HepG2 (cell line): ENCODE measurements around the gene NT5C. TPM values are rescaled to one million over a fixed set of nuclear protein-coding genes. Genes with fewer than 3 reads are reported as not detected.
A peak's percentile ranks its signal among the peaks of the same experiment; 100 is the strongest.

Experiments
- CEBPG ChIP-seq: IDR thresholded peaks from 2 replicates; pipeline ENCODE4 v1.6.1; 2016
- NFE2 ChIP-seq: sonication (generic); formaldehyde crosslinking; IDR thresholded peaks from 2 replicates; pipeline ENCODE4 v1.4.0; 2020; ENCODE audit warnings: missing genetic modification reagents
- PPARG ChIP-seq: conservative IDR thresholded peaks from 2 replicates; pipeline ENCODE4 v1.6.1; 2016; ENCODE audit warnings: missing biosample characterization, missing genetic modification reagents
- RXRA ChIP-seq: sonication (generic); formaldehyde crosslinking; IDR thresholded peaks from 2 replicates; pipeline ENCODE4 v1.5.1; 2020; ENCODE audit warnings: missing genetic modification reagents
- SMAD1 ChIP-seq: sonication (generic); formaldehyde crosslinking; IDR thresholded peaks from 2 replicates; pipeline ENCODE4 v1.4.0; 2020; ENCODE audit warnings: missing genetic modification reagents, low read depth, mild to moderate bottlenecking, borderline replicate concordance
- SP5 ChIP-seq: IDR thresholded peaks from 2 replicates; pipeline ENCODE4 v1.6.1; 2016; ENCODE audit warnings: low read depth, borderline replicate concordance
- TAF1 ChIP-seq: sonication (generic); formaldehyde crosslinking; IDR thresholded peaks from 2 replicates; pipeline ENCODE4 v1.4.0; 2020; ENCODE audit warnings: missing genetic modification reagents
- polyA plus RNA-seq, 8 experiments: library from polyadenylated mRNA; depleted of rRNA in 3 of 8; stranded (reverse) in 7 of 8; unstranded in 1 of 8; fragments of >200 nt; fragmentation: Illumina TruSeq in 4 of 8; extraction: Trizol in 4 of 8; gene quantifications; 2 replicates each; pipeline versions ENCODE4 v1.2.1 to v1.2.3, GENCODE V29; 2011 to 2016; ENCODE audit warnings: low read depth in 4 of 8, missing spikeins in 1 of 8, mixed read lengths in 1 of 8; ENCODE audit not compliant: insufficient read depth in 1 of 8
- total RNA-seq, 5 experiments: library from RNA; depleted of rRNA; stranded (reverse); fragments of >200 nt; fragmentation: Illumina TruSeq; extraction: Trizol; gene quantifications; 2 replicates each; pipeline ENCODE4 v1.2.3, GENCODE V29; 2016; ENCODE audit warnings: low read depth in 1 of 5
- TF ChIP-seq, protein P1 (sequence below): sonication (generic); formaldehyde crosslinking; IDR thresholded peaks from 2 replicates; pipeline ENCODE4 v1.4.0; 2020; ENCODE audit warnings: missing genetic modification reagents
- TF ChIP-seq, protein P2 (sequence below): sonication (generic); formaldehyde crosslinking; IDR thresholded peaks from 2 replicates; pipeline ENCODE4 v1.4.0; 2020; ENCODE audit warnings: missing genetic modification reagents
- TF ChIP-seq, protein P3 (sequence below): sonication (generic); formaldehyde crosslinking; IDR thresholded peaks from 2 replicates; pipeline ENCODE4 v1.4.0; 2020; ENCODE audit warnings: missing genetic modification reagents, borderline replicate concordance
- TF ChIP-seq, protein P4 (sequence below): sonication (generic); formaldehyde crosslinking; IDR thresholded peaks from 2 replicates; pipeline ENCODE4 v1.5.0; 2020; ENCODE audit warnings: missing genetic modification reagents, mild to moderate bottlenecking, borderline replicate concordance
- TF ChIP-seq, protein P5 (sequence below): sonication (generic); formaldehyde crosslinking; IDR thresholded peaks from 2 replicates; pipeline ENCODE4 v1.4.0; 2020; ENCODE audit warnings: mild to moderate bottlenecking, missing genetic modification reagents

Gene NT5C
- total and polyA plus RNA-seq, 2 of the 13 experiments (the other 11 are each of a cell fraction or from before 2014, with no cell fraction given), result 42.8 to 48.6 TPM

DNA sequence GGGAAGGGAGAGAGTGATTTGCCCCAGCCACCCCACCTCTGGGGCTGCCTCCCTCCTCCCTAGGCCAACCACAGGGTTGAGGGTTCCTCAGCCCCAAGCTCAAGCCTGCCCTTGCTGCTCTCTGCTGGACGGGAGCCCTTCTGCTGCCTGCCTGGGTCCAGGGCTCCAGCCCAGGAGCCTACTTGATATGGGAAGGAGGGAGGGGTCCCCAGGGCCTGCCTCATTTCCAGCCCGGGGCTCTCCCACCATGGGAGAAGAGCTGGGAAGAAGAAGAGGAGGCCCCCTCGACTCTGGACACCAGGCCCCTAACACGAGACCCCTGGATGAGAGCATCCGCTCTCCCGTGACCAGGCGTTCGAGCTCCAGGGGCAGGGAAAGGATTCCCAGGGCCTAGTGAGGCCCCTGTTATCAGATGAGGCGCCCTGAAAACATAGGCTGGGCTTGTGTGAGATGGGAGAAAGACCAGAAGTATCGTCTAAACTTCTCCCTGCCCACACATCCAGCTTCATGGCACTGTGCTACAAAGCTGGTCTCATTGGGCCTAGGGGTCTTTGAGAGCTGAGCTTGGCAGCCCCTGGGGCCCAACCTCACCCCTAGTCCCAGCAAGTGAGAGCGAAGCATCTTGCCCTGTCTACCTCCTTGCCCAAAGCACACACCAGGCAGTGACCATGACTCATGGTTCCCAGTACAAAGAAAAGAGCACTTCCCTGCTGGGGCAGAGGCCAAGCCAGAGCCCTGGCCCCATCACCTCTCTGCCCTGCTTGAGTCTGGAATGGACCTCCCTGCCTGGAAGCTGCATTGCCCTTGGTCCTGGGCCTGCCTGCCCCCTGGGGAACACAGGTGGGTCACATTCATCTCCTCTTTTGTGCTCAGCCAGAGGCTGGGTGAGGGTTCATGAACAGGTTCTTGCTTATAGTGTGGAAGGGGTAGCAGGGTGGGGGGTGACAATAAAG is 42.8 kb downstream of the NT5C start (continued):
- TF ChIP-seq, protein P1, sequence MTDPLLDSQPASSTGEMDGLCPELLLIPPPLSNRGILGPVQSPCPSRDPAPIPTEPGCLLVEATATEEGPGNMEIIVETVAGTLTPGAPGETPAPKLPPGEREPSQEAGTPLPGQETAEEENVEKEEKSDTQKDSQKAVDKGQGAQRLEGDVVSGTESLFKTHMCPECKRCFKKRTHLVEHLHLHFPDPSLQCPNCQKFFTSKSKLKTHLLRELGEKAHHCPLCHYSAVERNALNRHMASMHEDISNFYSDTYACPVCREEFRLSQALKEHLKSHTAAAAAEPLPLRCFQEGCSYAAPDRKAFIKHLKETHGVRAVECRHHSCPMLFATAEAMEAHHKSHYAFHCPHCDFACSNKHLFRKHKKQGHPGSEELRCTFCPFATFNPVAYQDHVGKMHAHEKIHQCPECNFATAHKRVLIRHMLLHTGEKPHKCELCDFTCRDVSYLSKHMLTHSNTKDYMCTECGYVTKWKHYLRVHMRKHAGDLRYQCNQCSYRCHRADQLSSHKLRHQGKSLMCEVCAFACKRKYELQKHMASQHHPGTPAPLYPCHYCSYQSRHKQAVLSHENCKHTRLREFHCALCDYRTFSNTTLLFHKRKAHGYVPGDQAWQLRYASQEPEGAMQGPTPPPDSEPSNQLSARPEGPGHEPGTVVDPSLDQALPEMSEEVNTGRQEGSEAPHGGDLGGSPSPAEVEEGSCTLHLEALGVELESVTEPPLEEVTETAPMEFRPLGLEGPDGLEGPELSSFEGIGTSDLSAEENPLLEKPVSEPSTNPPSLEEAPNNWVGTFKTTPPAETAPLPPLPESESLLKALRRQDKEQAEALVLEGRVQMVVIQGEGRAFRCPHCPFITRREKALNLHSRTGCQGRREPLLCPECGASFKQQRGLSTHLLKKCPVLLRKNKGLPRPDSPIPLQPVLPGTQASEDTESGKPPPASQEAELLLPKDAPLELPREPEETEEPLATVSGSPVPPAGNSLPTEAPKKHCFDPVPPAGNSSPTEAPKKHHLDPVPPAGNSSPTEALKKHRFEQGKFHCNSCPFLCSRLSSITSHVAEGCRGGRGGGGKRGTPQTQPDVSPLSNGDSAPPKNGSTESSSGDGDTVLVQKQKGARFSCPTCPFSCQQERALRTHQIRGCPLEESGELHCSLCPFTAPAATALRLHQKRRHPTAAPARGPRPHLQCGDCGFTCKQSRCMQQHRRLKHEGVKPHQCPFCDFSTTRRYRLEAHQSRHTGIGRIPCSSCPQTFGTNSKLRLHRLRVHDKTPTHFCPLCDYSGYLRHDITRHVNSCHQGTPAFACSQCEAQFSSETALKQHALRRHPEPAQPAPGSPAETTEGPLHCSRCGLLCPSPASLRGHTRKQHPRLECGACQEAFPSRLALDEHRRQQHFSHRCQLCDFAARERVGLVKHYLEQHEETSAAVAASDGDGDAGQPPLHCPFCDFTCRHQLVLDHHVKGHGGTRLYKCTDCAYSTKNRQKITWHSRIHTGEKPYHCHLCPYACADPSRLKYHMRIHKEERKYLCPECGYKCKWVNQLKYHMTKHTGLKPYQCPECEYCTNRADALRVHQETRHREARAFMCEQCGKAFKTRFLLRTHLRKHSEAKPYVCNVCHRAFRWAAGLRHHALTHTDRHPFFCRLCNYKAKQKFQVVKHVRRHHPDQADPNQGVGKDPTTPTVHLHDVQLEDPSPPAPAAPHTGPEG (CRISPR knock-in tag), result no peak
- TF ChIP-seq SP5 (CRISPR knock-in tag), result no peak
- 0 out of 2 replicates have a peak, but pooled peaks have one; percentile 12 for TF ChIP-seq CEBPG (CRISPR knock-in tag)
- TF ChIP-seq PPARG (CRISPR knock-in tag), result peak; percentile 72
- TF ChIP-seq, protein P2, sequence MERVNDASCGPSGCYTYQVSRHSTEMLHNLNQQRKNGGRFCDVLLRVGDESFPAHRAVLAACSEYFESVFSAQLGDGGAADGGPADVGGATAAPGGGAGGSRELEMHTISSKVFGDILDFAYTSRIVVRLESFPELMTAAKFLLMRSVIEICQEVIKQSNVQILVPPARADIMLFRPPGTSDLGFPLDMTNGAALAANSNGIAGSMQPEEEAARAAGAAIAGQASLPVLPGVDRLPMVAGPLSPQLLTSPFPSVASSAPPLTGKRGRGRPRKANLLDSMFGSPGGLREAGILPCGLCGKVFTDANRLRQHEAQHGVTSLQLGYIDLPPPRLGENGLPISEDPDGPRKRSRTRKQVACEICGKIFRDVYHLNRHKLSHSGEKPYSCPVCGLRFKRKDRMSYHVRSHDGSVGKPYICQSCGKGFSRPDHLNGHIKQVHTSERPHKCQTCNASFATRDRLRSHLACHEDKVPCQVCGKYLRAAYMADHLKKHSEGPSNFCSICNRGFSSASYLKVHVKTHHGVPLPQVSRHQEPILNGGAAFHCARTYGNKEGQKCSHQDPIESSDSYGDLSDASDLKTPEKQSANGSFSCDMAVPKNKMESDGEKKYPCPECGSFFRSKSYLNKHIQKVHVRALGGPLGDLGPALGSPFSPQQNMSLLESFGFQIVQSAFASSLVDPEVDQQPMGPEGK (CRISPR knock-in tag), result peak; percentile 35; the same call in 1 of the 2 replicates
- TF ChIP-seq RXRA, result peak; percentile 63
- TF ChIP-seq SMAD1 (CRISPR knock-in tag), result peak; percentile 57; the same call in 1 of the 2 replicates
- TF ChIP-seq, protein P3, sequence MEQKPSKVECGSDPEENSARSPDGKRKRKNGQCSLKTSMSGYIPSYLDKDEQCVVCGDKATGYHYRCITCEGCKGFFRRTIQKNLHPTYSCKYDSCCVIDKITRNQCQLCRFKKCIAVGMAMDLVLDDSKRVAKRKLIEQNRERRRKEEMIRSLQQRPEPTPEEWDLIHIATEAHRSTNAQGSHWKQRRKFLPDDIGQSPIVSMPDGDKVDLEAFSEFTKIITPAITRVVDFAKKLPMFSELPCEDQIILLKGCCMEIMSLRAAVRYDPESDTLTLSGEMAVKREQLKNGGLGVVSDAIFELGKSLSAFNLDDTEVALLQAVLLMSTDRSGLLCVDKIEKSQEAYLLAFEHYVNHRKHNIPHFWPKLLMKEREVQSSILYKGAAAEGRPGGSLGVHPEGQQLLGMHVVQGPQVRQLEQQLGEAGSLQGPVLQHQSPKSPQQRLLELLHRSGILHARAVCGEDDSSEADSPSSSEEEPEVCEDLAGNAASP (CRISPR knock-in tag), result peak; percentile 23; the same call in 1 of the 2 replicates
- TF ChIP-seq NFE2 (CRISPR knock-in tag), result 0 out of 2 replicates have a peak, but pooled peaks have one; percentile 6
- TF ChIP-seq TAF1 (CRISPR knock-in tag), result 0 out of 2 replicates have a peak, but pooled peaks have one; percentile 14
- TF ChIP-seq, protein P4, sequence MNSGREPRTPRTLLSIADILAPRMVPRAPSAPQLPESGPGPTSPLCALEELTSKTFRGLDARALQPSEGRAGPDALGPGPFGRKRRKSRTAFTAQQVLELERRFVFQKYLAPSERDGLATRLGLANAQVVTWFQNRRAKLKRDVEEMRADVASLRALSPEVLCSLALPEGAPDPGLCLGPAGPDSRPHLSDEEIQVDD (CRISPR knock-in tag), result 0 out of 2 replicates have a peak, but pooled peaks have one; percentile 56
- TF ChIP-seq, protein P5, sequence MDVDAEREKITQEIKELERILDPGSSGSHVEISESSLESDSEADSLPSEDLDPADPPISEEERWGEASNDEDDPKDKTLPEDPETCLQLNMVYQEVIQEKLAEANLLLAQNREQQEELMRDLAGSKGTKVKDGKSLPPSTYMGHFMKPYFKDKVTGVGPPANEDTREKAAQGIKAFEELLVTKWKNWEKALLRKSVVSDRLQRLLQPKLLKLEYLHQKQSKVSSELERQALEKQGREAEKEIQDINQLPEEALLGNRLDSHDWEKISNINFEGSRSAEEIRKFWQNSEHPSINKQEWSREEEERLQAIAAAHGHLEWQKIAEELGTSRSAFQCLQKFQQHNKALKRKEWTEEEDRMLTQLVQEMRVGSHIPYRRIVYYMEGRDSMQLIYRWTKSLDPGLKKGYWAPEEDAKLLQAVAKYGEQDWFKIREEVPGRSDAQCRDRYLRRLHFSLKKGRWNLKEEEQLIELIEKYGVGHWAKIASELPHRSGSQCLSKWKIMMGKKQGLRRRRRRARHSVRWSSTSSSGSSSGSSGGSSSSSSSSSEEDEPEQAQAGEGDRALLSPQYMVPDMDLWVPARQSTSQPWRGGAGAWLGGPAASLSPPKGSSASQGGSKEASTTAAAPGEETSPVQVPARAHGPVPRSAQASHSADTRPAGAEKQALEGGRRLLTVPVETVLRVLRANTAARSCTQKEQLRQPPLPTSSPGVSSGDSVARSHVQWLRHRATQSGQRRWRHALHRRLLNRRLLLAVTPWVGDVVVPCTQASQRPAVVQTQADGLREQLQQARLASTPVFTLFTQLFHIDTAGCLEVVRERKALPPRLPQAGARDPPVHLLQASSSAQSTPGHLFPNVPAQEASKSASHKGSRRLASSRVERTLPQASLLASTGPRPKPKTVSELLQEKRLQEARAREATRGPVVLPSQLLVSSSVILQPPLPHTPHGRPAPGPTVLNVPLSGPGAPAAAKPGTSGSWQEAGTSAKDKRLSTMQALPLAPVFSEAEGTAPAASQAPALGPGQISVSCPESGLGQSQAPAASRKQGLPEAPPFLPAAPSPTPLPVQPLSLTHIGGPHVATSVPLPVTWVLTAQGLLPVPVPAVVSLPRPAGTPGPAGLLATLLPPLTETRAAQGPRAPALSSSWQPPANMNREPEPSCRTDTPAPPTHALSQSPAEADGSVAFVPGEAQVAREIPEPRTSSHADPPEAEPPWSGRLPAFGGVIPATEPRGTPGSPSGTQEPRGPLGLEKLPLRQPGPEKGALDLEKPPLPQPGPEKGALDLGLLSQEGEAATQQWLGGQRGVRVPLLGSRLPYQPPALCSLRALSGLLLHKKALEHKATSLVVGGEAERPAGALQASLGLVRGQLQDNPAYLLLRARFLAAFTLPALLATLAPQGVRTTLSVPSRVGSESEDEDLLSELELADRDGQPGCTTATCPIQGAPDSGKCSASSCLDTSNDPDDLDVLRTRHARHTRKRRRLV (CRISPR knock-in tag), result 0 out of 2 replicates have a peak, but pooled peaks have one; percentile 55
